Measurements from ENCODE around the gene CWC25. TPM values are rescaled to one million over a fixed set of nuclear protein-coding genes. Genes with fewer than 3 reads are reported as not detected.
A peak's percentile ranks its signal among the peaks of the same experiment; 100 is the strongest.

Gene CWC25
- total and polyA plus RNA-seq, 9 of the 15 experiments (the other 6 are each of a cell fraction or from before 2014, with no cell fraction given) = 16.5 to 27.4 (median 23.0) TPM

DNA sequence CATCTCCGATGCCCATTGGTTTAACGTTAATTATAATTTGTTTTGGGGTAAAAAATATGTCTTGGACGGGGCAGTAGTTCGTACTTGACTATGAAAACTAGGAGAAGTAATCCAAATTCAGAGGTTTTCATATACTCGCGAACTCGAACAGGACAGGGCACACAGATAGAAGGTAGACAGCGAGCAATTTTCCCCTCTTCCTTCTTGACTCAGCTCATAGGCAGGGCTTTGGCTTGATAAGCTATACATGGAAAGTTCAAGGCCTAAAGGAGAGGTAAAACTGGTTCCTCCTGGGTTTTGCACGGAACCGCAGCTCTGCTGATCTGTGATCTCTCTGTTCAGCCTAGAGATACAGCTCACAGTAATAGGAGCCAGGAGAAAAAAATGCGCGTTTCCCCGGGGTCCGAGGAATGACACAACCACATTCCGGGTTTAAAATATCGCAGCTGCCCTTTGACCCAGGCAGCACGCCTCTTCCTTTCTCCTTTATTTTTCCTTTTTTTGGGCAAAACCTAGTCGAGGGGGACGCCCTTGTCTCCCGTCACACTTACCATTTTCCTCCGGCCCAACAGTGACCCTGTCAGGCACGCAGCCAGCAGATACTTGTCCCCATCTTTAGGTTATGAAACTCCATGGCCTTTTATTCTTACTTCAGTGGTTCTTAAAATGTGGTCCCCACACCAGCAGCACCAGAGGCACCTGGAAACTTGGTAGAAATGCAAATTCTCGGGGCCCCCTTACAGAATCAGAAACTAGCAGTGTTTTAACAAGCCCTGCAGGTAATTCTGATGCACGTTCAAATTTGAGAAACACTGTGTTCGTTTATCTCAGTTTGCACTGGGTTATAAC, 43.1 kb upstream of the CWC25 start:
- POLR2A ChIA-PET = interaction anchor here (0.5 to 5.0 kb wide), 7 partner anchors 7 to 306 kb away, joined by 3 to 70 read pairs (median 4); partner anchors contain the start of gene RPL23
- TF ChIP-seq BRF2 (IDR thresholded peaks at IDR 0.05; ENCODE audit: borderline replicate concordance, insufficient read depth, insufficient read length) = no peak
- peak; percentile 32 for TF ChIP-seq REST (IDR thresholded peaks at IDR 0.05; ENCODE audit: borderline replicate concordance)
- no peak for TF ChIP-seq REST (CRISPR knock-in tag; IDR thresholded peaks at IDR 0.05; ENCODE audit: low read depth)
- TF ChIP-seq FOXJ2 (tag; IDR thresholded peaks at IDR 0.05) = no peak
- no peak; the same call in 1 of the 2 replicates for TF ChIP-seq PHF8 (IDR thresholded peaks at IDR 0.05; ENCODE audit: borderline replicate concordance, low read length)
- no peak for TF ChIP-seq RFX7 (CRISPR knock-in tag; IDR thresholded peaks at IDR 0.05)
- no peak for TF ChIP-seq TARDBP (IDR thresholded peaks at IDR 0.05)
- TF ChIP-seq NFIC (IDR thresholded peaks at IDR 0.05) = peak; percentile 51
- 0 out of 2 replicates have a peak, but pooled peaks have one; percentile 29 for TF ChIP-seq DPF2 (IDR thresholded peaks at IDR 0.05)
- TF ChIP-seq MYBL2 (IDR thresholded peaks at IDR 0.05; ENCODE audit: low read depth) = no peak
- no peak for TF ChIP-seq MYBL2 (CRISPR knock-in tag; IDR thresholded peaks at IDR 0.05; ENCODE audit: borderline replicate concordance)

More for the DNA sequence above, 43.1 kb upstream of the CWC25 start:
- peaks cover 32% of the 10 kb centered on the region for H3K79me2 ChIP-seq (ENCODE audit: control insufficient read depth, insufficient read depth, low read length)
- BruUV-seq (replicated peaks) = TSS peak; percentile 45
- 3% methylated on average over 24 of the region's 25 CpGs for WGBS (ENCODE audit: insufficient coverage, low coverage, missing lambda C conversion rate)
- H3K9ac ChIP-seq (ENCODE audit: insufficient read depth in 1 of 2, low read depth in 2 of 2, low read length in 2 of 2) = peak overlapping the region; percentile 83 to 91; a peak in 3 of 4 replicates
- peaks cover 15% of the 10 kb centered on the region; the same call in 2 of the 3 replicates for H3K36me3 ChIP-seq (ENCODE audit: control insufficient read depth, insufficient read depth, low read length)
- peak in 2 of 4 experiments; percentile 45 to 70 for DNase-seq (ENCODE audit: extremely low read depth in 1 of 4, low spot score in 3 of 4)
- peak overlapping the region; percentile 85 for H3K4me2 ChIP-seq (ENCODE audit: insufficient read depth, low read length)
- peak; percentile 80 for FAIRE-seq
- intact Hi-C loops (cut with micrococcal nuclease) = loop anchor here (2.0 to 10.0 kb wide), 4 partner anchors 33 to 284 kb away; partner anchors contain the start of genes EPOP, PLXDC1 and PSMB3
- H3K4me3 ChIP-seq = peak overlapping the region; percentile 97
- H3K27ac ChIP-seq (ENCODE audit: extremely low read depth, low read depth, low read length) = peak overlapping the region; percentile 48
- peaks cover 18 to 36% of the 10 kb centered on the region in 2 experiments for H3K4me1 ChIP-seq (replicated peaks in 1 of 2; ENCODE audit: control insufficient read depth in 2 of 2, insufficient read depth in 2 of 2, low read length in 2 of 2)
- CTCF ChIA-PET (ENCODE audit: low intra/inter-chr PET ratio) = interaction anchor here (0.6 to 0.7 kb wide), 2 partner anchors 192 to 285 kb away, joined by 3 read pairs; no protein-coding TSS in a partner anchor
- H3K9me3 ChIP-seq (replicated peaks; ENCODE audit: control insufficient read depth, insufficient read depth, low read depth, low read length) = no peaks in the 10 kb centered on the region
- peak overlapping the region; percentile 86 for H2AFZ ChIP-seq (ENCODE audit: low read depth, low read length)
- no peaks in the 10 kb centered on the region for H3K27me3 ChIP-seq (ENCODE audit: control insufficient read depth in 2 of 2, insufficient read depth in 2 of 2, low read length in 2 of 2)
- peak; percentile 1; the same call in 2 of the 3 replicates for ATAC-seq
- in situ Hi-C loops (cut with MboI) = no loop called here
- H3K9me1 ChIP-seq (ENCODE audit: control insufficient read depth, insufficient read depth, low read length) = peaks cover 8% of the 10 kb centered on the region
- peaks cover 17% of the 10 kb centered on the region for H4K20me1 ChIP-seq (replicated peaks; ENCODE audit: control insufficient read depth, insufficient read depth, low read length)

Data from K562 (cell line).